CD4-positive, alpha-beta T cell treated with Interleukin-15 for 1 hour (primary cell): ENCODE data around the gene SMIM20.
"Not testable (repeated sequence)": the region's sequence is repeated elsewhere in the genome, so short reads cannot be mapped to it uniquely, and the experiment has no call there.

Experiments
- DNase-seq: peaks from one replicate; pipeline ENCODE4 v3.0.0-alpha.2; 2020

The SMIM20 gene

GRCh38 chr4:25913851-25914669, at the start of gene SMIM20:
TSS of gene SMIM20 (plus strand) at chr4:25914220. CDS start at chr4:25914314, 94 bp downstream.
- peak; percentile 94 for DNase-seq

GRCh38 chr4:25865586-25865985, 48.4 kb upstream of the SMIM20 start:
- DNase-seq: no peak

- DNase-seq: not testable (repeated sequence)
Observed at GRCh38 chr4:25866401-25866800, 47.6 kb upstream of the SMIM20 start.

GRCh38 chr4:25867781-25868294, 46.2 kb upstream of the SMIM20 start:
- DNase-seq: no peak

GRCh38 chr4:25870081-25870480, 43.9 kb upstream of the SMIM20 start:
- no peak for DNase-seq

- DNase-seq: no peak
Observed at GRCh38 chr4:25872851-25873631, 41.0 kb upstream of the SMIM20 start.

- DNase-seq: no peak
Observed at GRCh38 chr4:25873632-25874129, 40.3 kb upstream of the SMIM20 start.

GRCh38 chr4:25874655-25875054, 39.4 kb upstream of the SMIM20 start:
- DNase-seq: no peak

- DNase-seq: peak; percentile 56
Observed at GRCh38 chr4:25875281-25875745, 38.7 kb upstream of the SMIM20 start.

GRCh38 chr4:25878676-25879075, 35.3 kb upstream of the SMIM20 start:
- peak; percentile 69 for DNase-seq

- no peak for DNase-seq
Observed at GRCh38 chr4:25879091-25879584, 34.9 kb upstream of the SMIM20 start.

- DNase-seq: no peak
Observed at GRCh38 chr4:25879587-25879986, 34.4 kb upstream of the SMIM20 start.

GRCh38 chr4:25879991-25880651, 33.9 kb upstream of the SMIM20 start:
- DNase-seq: no peak

GRCh38 chr4:25881193-25881592, 32.8 kb upstream of the SMIM20 start:
- no peak for DNase-seq

GRCh38 chr4:25882226-25882625, 31.8 kb upstream of the SMIM20 start:
- DNase-seq: no peak

GRCh38 chr4:25883565-25883964, 30.5 kb upstream of the SMIM20 start:
- DNase-seq: no peak

GRCh38 chr4:25884031-25884782, 29.8 kb upstream of the SMIM20 start:
- no peak for DNase-seq

- no peak for DNase-seq
Observed at GRCh38 chr4:25888781-25889180, 25.2 kb upstream of the SMIM20 start.

- DNase-seq: no peak
Observed at GRCh38 chr4:25889589-25890503, 24.2 kb upstream of the SMIM20 start.

- no peak for DNase-seq
Observed at GRCh38 chr4:25890571-25891485, 23.2 kb upstream of the SMIM20 start.
